HepG2 (cell line): ENCODE measurements around the gene FLYWCH1. TPM values are rescaled to one million over a fixed set of nuclear protein-coding genes. Genes with fewer than 3 reads are reported as not detected.

Source experiments
- ATF3 ChIP-seq: sonication (generic); formaldehyde crosslinking; IDR thresholded peaks from 2 replicates; pipeline ENCODE4 v1.4.0; 2020; ENCODE audit warnings: missing genetic modification reagents
- CHCHD3 ChIP-seq: sonication (generic); formaldehyde crosslinking; IDR thresholded peaks from 2 replicates; pipeline ENCODE4 v1.8.0; 2022; ENCODE audit warnings: mild to moderate bottlenecking, missing genetic modification reagents, moderate library complexity
- CTCF ChIP-seq: sonication (generic); formaldehyde crosslinking; IDR thresholded peaks from 2 replicates; pipeline ENCODE4 v1.5.0; 2020; ENCODE audit warnings: mild to moderate bottlenecking, missing genetic modification reagents, moderate library complexity
- DR1 ChIP-seq: sonication (generic); formaldehyde crosslinking; IDR thresholded peaks from 2 replicates; pipeline ENCODE4 v1.8.0; 2021; ENCODE audit warnings: mild to moderate bottlenecking, missing genetic modification reagents, inconsistent platforms
- KDM5A ChIP-seq: fragments of 200-600 bp; sonication (generic); IDR thresholded peaks from 2 replicates; pipeline ENCODE4 v1.7.0; 2018; ENCODE audit warnings: antibody characterized with exemption, mild to moderate bottlenecking, low read length, borderline replicate concordance
- RXRA ChIP-seq: sonication (generic); formaldehyde crosslinking; IDR thresholded peaks from 2 replicates; pipeline ENCODE4 v1.5.1; 2020; ENCODE audit warnings: missing genetic modification reagents
- SOX6 ChIP-seq, 2 experiments: fragments of 450-650 bp in 1 of 2; sonication (generic) in 1 of 2; formaldehyde crosslinking in 1 of 2; IDR thresholded peaks; 2 replicates each; pipeline versions ENCODE4 v1.4.0 to v1.6.1; 2017 to 2020; ENCODE audit warnings: antibody characterized with exemption in 1 of 2, mild to moderate bottlenecking in 1 of 2, missing genetic modification reagents in 1 of 2
- ZNF234 ChIP-seq: sonication (generic); formaldehyde crosslinking; conservative IDR thresholded peaks from 2 replicates; pipeline ENCODE4 v1.5.1; 2020; ENCODE audit warnings: mild to moderate bottlenecking, missing genetic modification reagents
- ZNF460 ChIP-seq: sonication (generic); formaldehyde crosslinking; IDR thresholded peaks from 2 replicates; pipeline ENCODE4 v1.5.1; 2020; ENCODE audit warnings: missing genetic modification reagents, mild to moderate bottlenecking, borderline replicate concordance
- ZNF530 ChIP-seq: sonication (generic); formaldehyde crosslinking; IDR thresholded peaks from 2 replicates; pipeline ENCODE4 v1.5.0; 2020; ENCODE audit warnings: low read depth, mild to moderate bottlenecking, missing genetic modification reagents
- ZNF557 ChIP-seq: sonication (generic); formaldehyde crosslinking; IDR thresholded peaks from 2 replicates; pipeline ENCODE4 v1.4.0; 2020; ENCODE audit warnings: missing genetic modification reagents
- ZNF569 ChIP-seq: sonication (generic); formaldehyde crosslinking; IDR thresholded peaks from 2 replicates; pipeline ENCODE4 v1.5.0; 2020; ENCODE audit warnings: mild to moderate bottlenecking, missing genetic modification reagents, moderate library complexity, borderline replicate concordance
- ZNF776 ChIP-seq: sonication (generic); formaldehyde crosslinking; IDR thresholded peaks from 2 replicates; pipeline ENCODE4 v1.4.0; 2020; ENCODE audit warnings: mild to moderate bottlenecking, missing genetic modification reagents
- ZSCAN5A ChIP-seq: sonication (generic); formaldehyde crosslinking; IDR thresholded peaks from 2 replicates; pipeline ENCODE4 v1.8.0; 2022; ENCODE audit warnings: mild to moderate bottlenecking, missing genetic modification reagents, borderline replicate concordance
- polyA plus RNA-seq, 8 experiments: library from polyadenylated mRNA; depleted of rRNA in 3 of 8; stranded (reverse) in 7 of 8; unstranded in 1 of 8; fragments of >200 nt; fragmentation: Illumina TruSeq in 4 of 8; extraction: Trizol in 4 of 8; gene quantifications; 2 replicates each; pipeline versions ENCODE4 v1.2.1 to v1.2.3, GENCODE V29; 2011 to 2016; ENCODE audit warnings: low read depth in 4 of 8, missing spikeins in 1 of 8, mixed read lengths in 1 of 8; ENCODE audit not compliant: insufficient read depth in 1 of 8
- total RNA-seq, 5 experiments: library from RNA; depleted of rRNA; stranded (reverse); fragments of >200 nt; fragmentation: Illumina TruSeq; extraction: Trizol; gene quantifications; 2 replicates each; pipeline ENCODE4 v1.2.3, GENCODE V29; 2016; ENCODE audit warnings: low read depth in 1 of 5
- TF ChIP-seq, protein P1 (sequence below): sonication (generic); formaldehyde crosslinking; IDR thresholded peaks from 2 replicates; pipeline ENCODE4 v1.9.0; 2022; ENCODE audit warnings: missing genetic modification reagents, mild to moderate bottlenecking, borderline replicate concordance
- TF ChIP-seq, protein P2 (sequence below): sonication (generic); formaldehyde crosslinking; IDR thresholded peaks from 2 replicates; pipeline ENCODE4 v1.5.0; 2020; ENCODE audit warnings: mild to moderate bottlenecking, missing genetic modification reagents, borderline replicate concordance
- TF ChIP-seq, protein P3 (sequence below): sonication (generic); formaldehyde crosslinking; conservative IDR thresholded peaks from 2 replicates; pipeline ENCODE4 v1.4.0; 2020; ENCODE audit warnings: missing genetic modification reagents

FLYWCH1 gene
- total and polyA plus RNA-seq, 2 of the 13 experiments (the other 11 are each of a cell fraction or from before 2014, with no cell fraction given): 7.3 to 12.4 TPM

DNA sequence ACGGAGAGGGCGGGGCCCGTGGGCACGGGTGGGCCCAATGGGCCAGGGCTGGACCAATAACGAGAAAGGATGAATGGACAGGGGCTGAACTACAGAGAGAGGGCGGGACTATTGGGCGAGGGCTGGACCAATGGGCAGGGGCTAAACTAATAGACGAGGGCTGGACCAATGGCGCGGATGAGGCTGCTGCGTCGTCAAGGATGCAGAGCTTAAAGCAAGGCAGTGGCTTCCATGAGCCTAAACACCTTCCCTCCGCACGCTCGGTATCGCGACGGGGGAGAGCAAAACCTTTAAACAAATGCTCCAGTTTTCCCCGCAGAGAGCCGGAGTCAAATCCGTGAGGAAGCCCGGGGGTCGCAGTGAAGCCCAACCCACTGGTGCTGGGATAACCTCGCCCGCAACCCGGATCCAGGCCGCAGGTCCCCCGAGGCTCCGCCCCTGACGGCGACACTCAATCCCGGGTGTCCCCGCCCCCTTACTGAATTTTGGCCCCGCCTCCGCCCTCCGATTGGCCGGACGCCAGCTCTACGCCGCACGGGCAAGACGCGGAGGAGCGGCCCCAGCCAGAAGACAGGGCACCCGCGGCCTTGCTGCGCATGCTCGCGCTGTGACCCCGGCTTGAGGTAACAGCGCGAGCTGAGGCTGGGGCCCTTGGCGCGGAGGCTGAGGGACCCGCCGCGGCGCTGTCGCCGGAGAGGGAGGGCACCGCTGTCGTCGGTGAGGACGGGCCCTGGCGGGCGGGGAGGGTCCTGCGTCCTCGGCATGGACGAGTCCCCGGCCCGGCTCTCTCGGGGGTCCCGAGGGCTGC lies 28.9 kb upstream of the FLYWCH1 start, which contains the start of gene FLYWCH2 (continued):
- TF ChIP-seq ZNF569 (no peak), RXRA (peak; percentile 100), DR1 (CRISPR knock-in tag) (peak; percentile 67), KDM5A (peak; percentile 41; the same call in 1 of the 2 replicates), ZNF530 (no peak), CTCF (CRISPR knock-in tag) (peak; percentile 37; the same call in 1 of the 2 replicates), ZSCAN5A (no peak), SOX6 (IDR thresholded peaks at IDR 0.05) (no peak), SOX6 (CRISPR knock-in tag; IDR thresholded peaks at IDR 0.05) (no peak; the same call in none of the 2 replicates), ATF3 (CRISPR knock-in tag) (peak; percentile 16; the same call in 1 of the 2 replicates), ZNF557 (CRISPR knock-in tag) (no peak), ZNF460 (CRISPR knock-in tag) (peak; percentile 37; the same call in 1 of the 2 replicates), ZNF776 (CRISPR knock-in tag) (peak; percentile 58; the same call in 1 of the 2 replicates), ZNF234 (CRISPR knock-in tag) (no peak), CHCHD3 (peak; percentile 82)
- TF ChIP-seq, protein P1, sequence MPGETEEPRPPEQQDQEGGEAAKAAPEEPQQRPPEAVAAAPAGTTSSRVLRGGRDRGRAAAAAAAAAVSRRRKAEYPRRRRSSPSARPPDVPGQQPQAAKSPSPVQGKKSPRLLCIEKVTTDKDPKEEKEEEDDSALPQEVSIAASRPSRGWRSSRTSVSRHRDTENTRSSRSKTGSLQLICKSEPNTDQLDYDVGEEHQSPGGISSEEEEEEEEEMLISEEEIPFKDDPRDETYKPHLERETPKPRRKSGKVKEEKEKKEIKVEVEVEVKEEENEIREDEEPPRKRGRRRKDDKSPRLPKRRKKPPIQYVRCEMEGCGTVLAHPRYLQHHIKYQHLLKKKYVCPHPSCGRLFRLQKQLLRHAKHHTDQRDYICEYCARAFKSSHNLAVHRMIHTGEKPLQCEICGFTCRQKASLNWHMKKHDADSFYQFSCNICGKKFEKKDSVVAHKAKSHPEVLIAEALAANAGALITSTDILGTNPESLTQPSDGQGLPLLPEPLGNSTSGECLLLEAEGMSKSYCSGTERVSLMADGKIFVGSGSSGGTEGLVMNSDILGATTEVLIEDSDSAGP: peak; percentile 62
- TF ChIP-seq, protein P2, sequence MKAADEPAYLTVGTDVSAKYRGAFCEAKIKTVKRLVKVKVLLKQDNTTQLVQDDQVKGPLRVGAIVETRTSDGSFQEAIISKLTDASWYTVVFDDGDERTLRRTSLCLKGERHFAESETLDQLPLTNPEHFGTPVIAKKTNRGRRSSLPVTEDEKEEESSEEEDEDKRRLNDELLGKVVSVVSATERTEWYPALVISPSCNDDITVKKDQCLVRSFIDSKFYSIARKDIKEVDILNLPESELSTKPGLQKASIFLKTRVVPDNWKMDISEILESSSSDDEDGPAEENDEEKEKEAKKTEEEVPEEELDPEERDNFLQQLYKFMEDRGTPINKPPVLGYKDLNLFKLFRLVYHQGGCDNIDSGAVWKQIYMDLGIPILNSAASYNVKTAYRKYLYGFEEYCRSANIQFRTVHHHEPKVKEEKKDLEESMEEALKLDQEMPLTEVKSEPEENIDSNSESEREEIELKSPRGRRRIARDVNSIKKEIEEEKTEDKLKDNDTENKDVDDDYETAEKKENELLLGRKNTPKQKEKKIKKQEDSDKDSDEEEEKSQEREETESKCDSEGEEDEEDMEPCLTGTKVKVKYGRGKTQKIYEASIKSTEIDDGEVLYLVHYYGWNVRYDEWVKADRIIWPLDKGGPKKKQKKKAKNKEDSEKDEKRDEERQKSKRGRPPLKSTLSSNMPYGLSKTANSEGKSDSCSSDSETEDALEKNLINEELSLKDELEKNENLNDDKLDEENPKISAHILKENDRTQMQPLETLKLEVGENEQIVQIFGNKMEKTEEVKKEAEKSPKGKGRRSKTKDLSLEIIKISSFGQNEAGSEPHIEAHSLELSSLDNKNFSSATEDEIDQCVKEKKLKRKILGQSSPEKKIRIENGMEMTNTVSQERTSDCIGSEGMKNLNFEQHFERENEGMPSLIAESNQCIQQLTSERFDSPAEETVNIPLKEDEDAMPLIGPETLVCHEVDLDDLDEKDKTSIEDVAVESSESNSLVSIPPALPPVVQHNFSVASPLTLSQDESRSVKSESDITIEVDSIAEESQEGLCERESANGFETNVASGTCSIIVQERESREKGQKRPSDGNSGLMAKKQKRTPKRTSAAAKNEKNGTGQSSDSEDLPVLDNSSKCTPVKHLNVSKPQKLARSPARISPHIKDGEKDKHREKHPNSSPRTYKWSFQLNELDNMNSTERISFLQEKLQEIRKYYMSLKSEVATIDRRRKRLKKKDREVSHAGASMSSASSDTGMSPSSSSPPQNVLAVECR (CRISPR knock-in tag): peak; percentile 73
- TF ChIP-seq, protein P3, sequence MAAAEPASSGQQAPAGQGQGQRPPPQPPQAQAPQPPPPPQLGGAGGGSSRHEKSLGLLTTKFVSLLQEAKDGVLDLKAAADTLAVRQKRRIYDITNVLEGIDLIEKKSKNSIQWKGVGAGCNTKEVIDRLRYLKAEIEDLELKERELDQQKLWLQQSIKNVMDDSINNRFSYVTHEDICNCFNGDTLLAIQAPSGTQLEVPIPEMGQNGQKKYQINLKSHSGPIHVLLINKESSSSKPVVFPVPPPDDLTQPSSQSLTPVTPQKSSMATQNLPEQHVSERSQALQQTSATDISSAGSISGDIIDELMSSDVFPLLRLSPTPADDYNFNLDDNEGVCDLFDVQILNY: 0 out of 2 replicates have a peak, but pooled peaks have one; percentile 62
